Measurements from ENCODE around the gene GPR18. TPM values are rescaled to one million over a fixed set of nuclear protein-coding genes. Genes with fewer than 3 reads are reported as not detected.

GPR18 gene
- total RNA-seq, 2 experiments from 2014 or later: 10.9 to 13.7 TPM

GRCh38 chr13:99218126-99218525 is 40.1 kb downstream of the GPR18 start:
- ChIA-PET CTCF (ENCODE audit: unreplicated experiment) (interaction anchor here (0.9 kb wide), 1 partner anchor 12 kb away, joined by 3 read pairs; no protein-coding TSS in a partner anchor), POLR2A (no interaction called here)
- DNase-seq (ENCODE audit: low spot score): no peak
- no peaks in the 10 kb centered on the region for H3K9me2 ChIP-seq (ENCODE audit: insufficient read depth, low read length)
- no peak overlapping the region for H3K4me2 ChIP-seq (ENCODE audit: low read length)
- H3K4me3 ChIP-seq (ENCODE audit: low read depth, low read length, poor library complexity, severe bottlenecking): no peak overlapping the region
- BruUV-seq (replicated peaks): no TSS peak
- no peaks in the 10 kb centered on the region for H3K9me3 ChIP-seq (ENCODE audit: low read length)
- no peak overlapping the region for H2AFZ ChIP-seq (ENCODE audit: low read length)
- H3K79me2 ChIP-seq (ENCODE audit: insufficient read depth, low read depth, low read length): peaks cover 80% of the 10 kb centered on the region
- peaks cover 10% of the 10 kb centered on the region; the same call in 1 of the 2 replicates for H4K20me1 ChIP-seq (ENCODE audit: insufficient read depth, low read length)
- peaks cover 62% of the 10 kb centered on the region for H3K4me1 ChIP-seq (ENCODE audit: insufficient read depth, low read length, poor library complexity, severe bottlenecking)
- peaks cover 9% of the 10 kb centered on the region for H3K36me3 ChIP-seq (ENCODE audit: insufficient read depth, low read length)
- TF ChIP-seq EZH2phosphoT487 (IDR thresholded peaks at IDR 0.05; ENCODE audit: borderline replicate concordance, low read depth, low read length) (no peak), CTCF (conservative IDR thresholded peaks at IDR 0.05; ENCODE audit: low read length) (no peak)
- no peak overlapping the region for H3K27ac ChIP-seq (ENCODE audit: low read depth, low read length, poor library complexity, severe bottlenecking)
- intact Hi-C loops (cut with micrococcal nuclease; ENCODE audit: unreplicated experiment): no loop called here

GRCh38 chr13:99217461-99218110 is 40.6 kb downstream of the GPR18 start:
- BruUV-seq (replicated peaks): no TSS peak
- Histone ChIP-seq H3K4me2 (ENCODE audit: low read length) (peak overlapping the region; percentile 20; the same call in 1 of the 2 replicates), H3K4me3 (ENCODE audit: low read depth, low read length, poor library complexity, severe bottlenecking) (no peak overlapping the region), H3K79me2 (ENCODE audit: insufficient read depth, low read depth, low read length) (peaks cover 80% of the 10 kb centered on the region), H3K36me3 (ENCODE audit: insufficient read depth, low read length) (peaks cover 9% of the 10 kb centered on the region), H2AFZ (ENCODE audit: low read length) (no peak overlapping the region), H3K9me3 (ENCODE audit: low read length) (no peaks in the 10 kb centered on the region), H4K20me1 (ENCODE audit: insufficient read depth, low read length) (peaks cover 10% of the 10 kb centered on the region; the same call in 1 of the 2 replicates), H3K27ac (ENCODE audit: low read depth, low read length, poor library complexity, severe bottlenecking) (no peak overlapping the region), H3K9me2 (ENCODE audit: insufficient read depth, low read length) (no peaks in the 10 kb centered on the region), H3K4me1 (ENCODE audit: insufficient read depth, low read length, poor library complexity, severe bottlenecking) (peaks cover 57% of the 10 kb centered on the region)
- intact Hi-C loops (cut with micrococcal nuclease; ENCODE audit: unreplicated experiment): no loop called here
- DNase-seq (ENCODE audit: low spot score): no peak
- ChIA-PET CTCF (ENCODE audit: unreplicated experiment) (no interaction called here), POLR2A (no interaction called here)
- TF ChIP-seq CTCF (conservative IDR thresholded peaks at IDR 0.05; ENCODE audit: low read length): no peak
- no peak for TF ChIP-seq EZH2phosphoT487 (IDR thresholded peaks at IDR 0.05; ENCODE audit: borderline replicate concordance, low read depth, low read length)

- Histone ChIP-seq H2AFZ (ENCODE audit: low read length) (no peak overlapping the region), H3K9me2 (ENCODE audit: insufficient read depth, low read length) (no peaks in the 10 kb centered on the region), H3K4me2 (ENCODE audit: low read length) (no peak overlapping the region), H3K36me3 (ENCODE audit: insufficient read depth, low read length) (peaks cover 15% of the 10 kb centered on the region), H3K9me3 (ENCODE audit: low read length) (no peaks in the 10 kb centered on the region), H3K4me3 (ENCODE audit: low read depth, low read length, poor library complexity, severe bottlenecking) (no peak overlapping the region), H3K79me2 (ENCODE audit: insufficient read depth, low read depth, low read length) (peaks cover 74% of the 10 kb centered on the region), H3K4me1 (ENCODE audit: insufficient read depth, low read length, poor library complexity, severe bottlenecking) (peaks cover 34% of the 10 kb centered on the region), H4K20me1 (ENCODE audit: insufficient read depth, low read length) (peaks cover 10% of the 10 kb centered on the region; the same call in 1 of the 2 replicates), H3K27ac (ENCODE audit: low read depth, low read length, poor library complexity, severe bottlenecking) (no peak overlapping the region)
- TF ChIP-seq CTCF (conservative IDR thresholded peaks at IDR 0.05; ENCODE audit: low read length) (no peak), EZH2phosphoT487 (IDR thresholded peaks at IDR 0.05; ENCODE audit: borderline replicate concordance, low read depth, low read length) (no peak)
- POLR2A ChIA-PET: interaction anchor here (0.6 to 1.5 kb wide), 6 partner anchors 9 to 31 kb away, joined by 3 to 5 read pairs (median 4); no protein-coding TSS in a partner anchor
- no TSS peak for BruUV-seq (replicated peaks)
- CTCF ChIA-PET (ENCODE audit: unreplicated experiment): no interaction called here
- intact Hi-C loops (cut with micrococcal nuclease; ENCODE audit: unreplicated experiment): no loop called here
- no peak for DNase-seq (ENCODE audit: low spot score)
Measured at GRCh38 chr13:99215184-99215830, 42.9 kb downstream of the GPR18 start.

All from OCI-LY7 (cell line).